Fibroblast of lung (primary cell): Measurements from ENCODE around the gene UPP1.
"Not testable (repeated sequence)": the region's sequence is repeated elsewhere in the genome, so short reads cannot be mapped to it uniquely, and the experiment has no call there.

Experiments used
- CTCF ChIP-seq, 2 donors: IDR thresholded peaks in 1 of 2; conservative IDR thresholded peaks in 1 of 2; 1 replicate in 1 of 2; 2 replicates in 1 of 2; pipeline ENCODE4 v1.5.1; 2011 to 2012; ENCODE audit warnings: low read length in 2 of 2, control low read depth in 1 of 2, inconsistent platforms in 1 of 2, low read depth in 1 of 2, mild to moderate bottlenecking in 1 of 2
- EZH2 ChIP-seq: IDR thresholded peaks from 2 replicates; pipeline ENCODE4 v1.5.1; 2012; ENCODE audit warnings: low read length, control low read depth, mild to moderate bottlenecking; ENCODE audit errors: missing control alignments

GRCh38 chr7:48120536-48120935 is 31.5 kb downstream of the UPP1 start:
- not testable (repeated sequence) for TF ChIP-seq CTCF (conservative IDR thresholded peaks at IDR 0.05 in 1 of 2, IDR thresholded peaks at IDR 0.05 in 1 of 2; ENCODE audit: low read depth in 1 of 2, low read length in 2 of 2); EZH2
